ENCODE measurements around the gene CRTAC1.

Gene CRTAC1

GRCh38 chr10:97887399-97887798 lies 143.0 kb downstream of the CRTAC1 start:
- no peak overlapping the region for H3K4me3 ChIP-seq (ENCODE audit: low read depth, low read length)
- TF ChIP-seq, protein P1, sequence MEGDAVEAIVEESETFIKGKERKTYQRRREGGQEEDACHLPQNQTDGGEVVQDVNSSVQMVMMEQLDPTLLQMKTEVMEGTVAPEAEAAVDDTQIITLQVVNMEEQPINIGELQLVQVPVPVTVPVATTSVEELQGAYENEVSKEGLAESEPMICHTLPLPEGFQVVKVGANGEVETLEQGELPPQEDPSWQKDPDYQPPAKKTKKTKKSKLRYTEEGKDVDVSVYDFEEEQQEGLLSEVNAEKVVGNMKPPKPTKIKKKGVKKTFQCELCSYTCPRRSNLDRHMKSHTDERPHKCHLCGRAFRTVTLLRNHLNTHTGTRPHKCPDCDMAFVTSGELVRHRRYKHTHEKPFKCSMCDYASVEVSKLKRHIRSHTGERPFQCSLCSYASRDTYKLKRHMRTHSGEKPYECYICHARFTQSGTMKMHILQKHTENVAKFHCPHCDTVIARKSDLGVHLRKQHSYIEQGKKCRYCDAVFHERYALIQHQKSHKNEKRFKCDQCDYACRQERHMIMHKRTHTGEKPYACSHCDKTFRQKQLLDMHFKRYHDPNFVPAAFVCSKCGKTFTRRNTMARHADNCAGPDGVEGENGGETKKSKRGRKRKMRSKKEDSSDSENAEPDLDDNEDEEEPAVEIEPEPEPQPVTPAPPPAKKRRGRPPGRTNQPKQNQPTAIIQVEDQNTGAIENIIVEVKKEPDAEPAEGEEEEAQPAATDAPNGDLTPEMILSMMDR (IDR thresholded peaks at IDR 0.05; ENCODE audit: borderline replicate concordance, insufficient read depth, low read depth, low read length), result no peak

- TF ChIP-seq, protein P1 (IDR thresholded peaks at IDR 0.05; ENCODE audit: borderline replicate concordance, insufficient read depth, low read depth, low read length), result no peak
- H3K4me3 ChIP-seq (ENCODE audit: low read depth, low read length), result no peak overlapping the region
Observed at GRCh38 chr10:97886286-97886685, 144.1 kb downstream of the CRTAC1 start.

DNA sequence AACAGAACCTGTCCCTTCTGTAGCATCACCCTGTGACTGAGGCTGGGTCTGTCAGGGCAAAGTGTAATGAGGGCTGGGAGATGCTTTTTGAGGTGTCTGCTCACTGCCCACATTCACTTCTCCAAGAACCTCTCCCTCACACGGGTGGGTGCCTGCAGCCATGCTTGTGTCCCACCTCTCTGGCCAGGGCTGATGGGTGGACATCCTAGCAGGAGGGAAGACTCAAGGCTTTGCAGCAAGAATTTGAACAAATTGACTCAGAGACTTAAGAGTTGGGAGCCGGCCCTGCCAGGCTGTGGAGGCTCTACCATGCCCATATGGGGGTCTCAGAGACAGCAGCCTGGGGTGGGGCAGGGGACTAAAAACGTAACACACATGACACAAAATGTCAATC lies 147.3 kb downstream of the CRTAC1 start:
- TF ChIP-seq, protein P1 (IDR thresholded peaks at IDR 0.05; ENCODE audit: borderline replicate concordance, insufficient read depth, low read depth, low read length), result no peak
- H3K4me3 ChIP-seq (ENCODE audit: low read depth, low read length), result no peak overlapping the region

- TF ChIP-seq, protein P1 (IDR thresholded peaks at IDR 0.05; ENCODE audit: borderline replicate concordance, insufficient read depth, low read depth, low read length), result no peak
- H3K4me3 ChIP-seq (ENCODE audit: low read depth, low read length), result no peak overlapping the region
Observed at GRCh38 chr10:97882142-97883091, 148.0 kb downstream of the CRTAC1 start.

DNA sequence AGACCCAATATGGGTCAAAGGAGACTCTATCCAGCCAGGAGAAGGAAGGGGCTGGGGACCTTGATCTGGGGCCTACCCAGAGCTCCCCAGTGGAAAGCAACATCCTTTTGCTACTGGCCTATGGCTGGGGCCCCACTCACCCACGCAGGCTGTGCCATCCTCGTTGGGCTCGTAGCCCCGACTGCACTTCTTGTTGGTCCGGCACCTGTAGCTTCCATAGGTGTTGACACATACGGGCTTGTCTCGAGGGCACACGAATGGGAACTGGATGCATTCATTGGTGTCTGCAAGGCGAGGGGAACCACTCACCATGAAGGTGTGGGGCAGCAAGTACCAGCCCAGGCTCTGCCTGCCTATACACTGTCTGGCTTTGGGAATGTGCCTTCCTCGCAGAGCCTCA lies 150.3 kb downstream of the CRTAC1 start:
- TF ChIP-seq, protein P1 (IDR thresholded peaks at IDR 0.05; ENCODE audit: borderline replicate concordance, insufficient read depth, low read depth, low read length), result no peak
- H3K4me3 ChIP-seq (ENCODE audit: low read depth, low read length), result no peak overlapping the region

- H3K4me3 ChIP-seq (ENCODE audit: low read depth, low read length), result no peak overlapping the region
- TF ChIP-seq, protein P1 (IDR thresholded peaks at IDR 0.05; ENCODE audit: borderline replicate concordance, insufficient read depth, low read depth, low read length), result no peak
Observed at GRCh38 chr10:97879241-97879640, 151.2 kb downstream of the CRTAC1 start.

- no peak overlapping the region for H3K4me3 ChIP-seq (ENCODE audit: low read depth, low read length)
- TF ChIP-seq, protein P1 (IDR thresholded peaks at IDR 0.05; ENCODE audit: borderline replicate concordance, insufficient read depth, low read depth, low read length), result no peak
Observed at GRCh38 chr10:97876402-97876801, 154.0 kb downstream of the CRTAC1 start.

Data from GM12875 (cell line).